ENCODE results near the gene CHST6.

CHST6 gene

DNA sequence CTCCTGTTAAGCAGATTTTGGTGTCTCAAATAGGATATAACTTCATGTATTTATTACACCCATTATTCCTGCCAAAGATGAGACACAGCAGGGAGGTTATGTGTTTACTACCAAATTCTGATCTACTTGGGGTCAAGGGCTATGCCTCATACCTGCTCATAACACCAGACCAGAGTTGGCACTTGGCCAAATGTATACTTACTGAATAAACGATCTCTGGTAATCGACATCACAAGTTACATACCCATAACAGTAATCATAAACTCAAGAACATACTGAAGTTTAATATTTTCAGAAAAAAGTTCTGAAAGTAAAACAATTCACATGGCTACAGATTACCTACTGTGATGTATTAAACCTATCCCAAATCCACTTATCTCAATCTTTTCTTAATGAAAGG lies 33.7 kb downstream of the CHST6 start (continued):
- TF ChIP-seq, protein P1, sequence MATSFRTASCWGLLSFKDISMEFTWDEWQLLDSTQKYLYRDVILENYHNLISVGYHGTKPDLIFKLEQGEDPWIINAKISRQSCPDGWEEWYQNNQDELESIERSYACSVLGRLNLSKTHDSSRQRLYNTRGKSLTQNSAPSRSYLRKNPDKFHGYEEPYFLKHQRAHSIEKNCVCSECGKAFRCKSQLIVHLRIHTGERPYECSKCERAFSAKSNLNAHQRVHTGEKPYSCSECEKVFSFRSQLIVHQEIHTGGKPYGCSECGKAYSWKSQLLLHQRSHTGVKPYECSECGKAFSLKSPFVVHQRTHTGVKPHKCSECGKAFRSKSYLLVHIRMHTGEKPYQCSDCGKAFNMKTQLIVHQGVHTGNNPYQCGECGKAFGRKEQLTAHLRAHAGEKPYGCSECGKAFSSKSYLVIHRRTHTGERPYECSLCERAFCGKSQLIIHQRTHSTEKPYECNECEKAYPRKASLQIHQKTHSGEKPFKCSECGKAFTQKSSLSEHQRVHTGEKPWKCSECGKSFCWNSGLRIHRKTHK (tag by site-specific recombination; IDR thresholded peaks at IDR 0.05), result no peak
- TF ChIP-seq, protein P2, sequence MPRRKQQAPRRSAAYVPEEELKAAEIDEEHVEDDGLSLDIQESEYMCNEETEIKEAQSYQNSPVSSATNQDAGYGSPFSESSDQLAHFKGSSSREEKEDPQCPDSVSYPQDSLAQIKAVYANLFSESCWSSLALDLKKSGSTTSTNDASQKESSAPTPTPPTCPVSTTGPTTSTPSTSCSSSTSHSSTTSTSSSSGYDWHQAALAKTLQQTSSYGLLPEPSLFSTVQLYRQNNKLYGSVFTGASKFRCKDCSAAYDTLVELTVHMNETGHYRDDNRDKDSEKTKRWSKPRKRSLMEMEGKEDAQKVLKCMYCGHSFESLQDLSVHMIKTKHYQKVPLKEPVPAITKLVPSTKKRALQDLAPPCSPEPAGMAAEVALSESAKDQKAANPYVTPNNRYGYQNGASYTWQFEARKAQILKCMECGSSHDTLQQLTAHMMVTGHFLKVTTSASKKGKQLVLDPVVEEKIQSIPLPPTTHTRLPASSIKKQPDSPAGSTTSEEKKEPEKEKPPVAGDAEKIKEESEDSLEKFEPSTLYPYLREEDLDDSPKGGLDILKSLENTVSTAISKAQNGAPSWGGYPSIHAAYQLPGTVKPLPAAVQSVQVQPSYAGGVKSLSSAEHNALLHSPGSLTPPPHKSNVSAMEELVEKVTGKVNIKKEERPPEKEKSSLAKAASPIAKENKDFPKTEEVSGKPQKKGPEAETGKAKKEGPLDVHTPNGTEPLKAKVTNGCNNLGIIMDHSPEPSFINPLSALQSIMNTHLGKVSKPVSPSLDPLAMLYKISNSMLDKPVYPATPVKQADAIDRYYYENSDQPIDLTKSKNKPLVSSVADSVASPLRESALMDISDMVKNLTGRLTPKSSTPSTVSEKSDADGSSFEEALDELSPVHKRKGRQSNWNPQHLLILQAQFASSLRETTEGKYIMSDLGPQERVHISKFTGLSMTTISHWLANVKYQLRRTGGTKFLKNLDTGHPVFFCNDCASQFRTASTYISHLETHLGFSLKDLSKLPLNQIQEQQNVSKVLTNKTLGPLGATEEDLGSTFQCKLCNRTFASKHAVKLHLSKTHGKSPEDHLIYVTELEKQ (tag by site-specific recombination; IDR thresholded peaks at IDR 0.05; ENCODE audit: borderline replicate concordance), result no peak
- TF ChIP-seq KLF10 (tag by site-specific recombination; IDR thresholded peaks at IDR 0.05) (peak; percentile 82), TRIM28 (IDR thresholded peaks at IDR 0.05; ENCODE audit: borderline replicate concordance, low read length) (no peak), ZNF221 (tag by site-specific recombination; IDR thresholded peaks at IDR 0.05; ENCODE audit: borderline replicate concordance) (0 out of 2 replicates have a peak, but pooled peaks have one; percentile 20), ZNF311 (tag by site-specific recombination; IDR thresholded peaks at IDR 0.05; ENCODE audit: borderline replicate concordance) (no peak), MZF1 (tag by site-specific recombination; IDR thresholded peaks at IDR 0.05; ENCODE audit: borderline replicate concordance) (peak; percentile 27; the same call in 1 of the 2 replicates), ZNF112 (tag by site-specific recombination; IDR thresholded peaks at IDR 0.05) (0 out of 2 replicates have a peak, but pooled peaks have one; percentile 41), ZNF37A (tag by site-specific recombination; IDR thresholded peaks at IDR 0.05) (peak; percentile 67), ZNF76 (tag by site-specific recombination; IDR thresholded peaks at IDR 0.05; ENCODE audit: borderline replicate concordance, low read depth) (no peak), ZNF660 (tag by site-specific recombination; IDR thresholded peaks at IDR 0.05) (peak; percentile 78), ZNF2 (tag by site-specific recombination; IDR thresholded peaks at IDR 0.05) (no peak)
- TF ChIP-seq, protein P3, sequence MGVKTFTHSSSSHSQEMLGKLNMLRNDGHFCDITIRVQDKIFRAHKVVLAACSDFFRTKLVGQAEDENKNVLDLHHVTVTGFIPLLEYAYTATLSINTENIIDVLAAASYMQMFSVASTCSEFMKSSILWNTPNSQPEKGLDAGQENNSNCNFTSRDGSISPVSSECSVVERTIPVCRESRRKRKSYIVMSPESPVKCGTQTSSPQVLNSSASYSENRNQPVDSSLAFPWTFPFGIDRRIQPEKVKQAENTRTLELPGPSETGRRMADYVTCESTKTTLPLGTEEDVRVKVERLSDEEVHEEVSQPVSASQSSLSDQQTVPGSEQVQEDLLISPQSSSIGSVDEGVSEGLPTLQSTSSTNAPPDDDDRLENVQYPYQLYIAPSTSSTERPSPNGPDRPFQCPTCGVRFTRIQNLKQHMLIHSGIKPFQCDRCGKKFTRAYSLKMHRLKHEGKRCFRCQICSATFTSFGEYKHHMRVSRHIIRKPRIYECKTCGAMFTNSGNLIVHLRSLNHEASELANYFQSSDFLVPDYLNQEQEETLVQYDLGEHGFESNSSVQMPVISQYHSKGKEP (tag by site-specific recombination; IDR thresholded peaks at IDR 0.05), result peak; percentile 86

DNA sequence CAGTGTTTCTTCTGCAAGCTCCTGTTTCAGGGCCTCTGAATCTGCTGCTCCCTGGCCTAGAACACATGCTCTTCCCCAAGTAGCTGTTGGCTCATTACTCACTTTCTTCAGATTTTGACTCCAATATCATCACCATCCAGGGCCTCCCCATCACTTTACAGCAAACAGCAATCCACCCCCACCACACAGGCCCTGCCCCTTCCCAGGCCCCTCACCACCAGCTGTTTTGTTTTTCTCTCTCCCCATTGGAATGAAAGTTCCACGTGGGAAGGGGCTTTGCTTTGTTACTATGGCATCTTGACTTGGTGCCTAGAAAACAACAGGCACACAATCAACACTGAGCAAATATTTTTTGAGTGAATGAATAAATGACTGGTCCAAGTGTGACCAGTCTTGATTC lies 34.8 kb downstream of the CHST6 start:
- Histone ChIP-seq H3K36me3 (ENCODE audit: control insufficient read depth in 2 of 2, insufficient read depth in 1 of 2, low read length in 2 of 2) (no peaks in the 10 kb centered on the region; a peak in 1 of 3 replicates), H3K9me3 (ENCODE audit: control insufficient read depth, insufficient read depth, low read depth, low read length) (no peaks in the 10 kb centered on the region), H3K27ac (ENCODE audit: extremely low read depth, low read depth, low read length) (no peak overlapping the region), H3K4me1 (ENCODE audit: control insufficient read depth, insufficient read depth, low read length) (peaks cover 29% of the 10 kb centered on the region), H3K4me3 (ENCODE audit: low read depth, low read length) (no peak overlapping the region)
- ChIA-PET CTCF (interaction anchor here (0.9 kb wide), 1 partner anchor 260 kb away, joined by 4 read pairs; no protein-coding TSS in a partner anchor), POLR2A (no interaction called here)
- 0 out of 2 replicates have a peak, but pooled peaks have one; percentile 19 for TF ChIP-seq ZIC2 (tag by site-specific recombination; IDR thresholded peaks at IDR 0.05)
- TF ChIP-seq BCL6B (tag by site-specific recombination; IDR thresholded peaks at IDR 0.05), result no peak

GRCh38 chr16:75459691-75460090 lies 35.5 kb downstream of the CHST6 start:
- CTCF ChIA-PET, result no interaction called here
- POLR2A ChIA-PET, result no interaction called here
- TF ChIP-seq, protein P4, sequence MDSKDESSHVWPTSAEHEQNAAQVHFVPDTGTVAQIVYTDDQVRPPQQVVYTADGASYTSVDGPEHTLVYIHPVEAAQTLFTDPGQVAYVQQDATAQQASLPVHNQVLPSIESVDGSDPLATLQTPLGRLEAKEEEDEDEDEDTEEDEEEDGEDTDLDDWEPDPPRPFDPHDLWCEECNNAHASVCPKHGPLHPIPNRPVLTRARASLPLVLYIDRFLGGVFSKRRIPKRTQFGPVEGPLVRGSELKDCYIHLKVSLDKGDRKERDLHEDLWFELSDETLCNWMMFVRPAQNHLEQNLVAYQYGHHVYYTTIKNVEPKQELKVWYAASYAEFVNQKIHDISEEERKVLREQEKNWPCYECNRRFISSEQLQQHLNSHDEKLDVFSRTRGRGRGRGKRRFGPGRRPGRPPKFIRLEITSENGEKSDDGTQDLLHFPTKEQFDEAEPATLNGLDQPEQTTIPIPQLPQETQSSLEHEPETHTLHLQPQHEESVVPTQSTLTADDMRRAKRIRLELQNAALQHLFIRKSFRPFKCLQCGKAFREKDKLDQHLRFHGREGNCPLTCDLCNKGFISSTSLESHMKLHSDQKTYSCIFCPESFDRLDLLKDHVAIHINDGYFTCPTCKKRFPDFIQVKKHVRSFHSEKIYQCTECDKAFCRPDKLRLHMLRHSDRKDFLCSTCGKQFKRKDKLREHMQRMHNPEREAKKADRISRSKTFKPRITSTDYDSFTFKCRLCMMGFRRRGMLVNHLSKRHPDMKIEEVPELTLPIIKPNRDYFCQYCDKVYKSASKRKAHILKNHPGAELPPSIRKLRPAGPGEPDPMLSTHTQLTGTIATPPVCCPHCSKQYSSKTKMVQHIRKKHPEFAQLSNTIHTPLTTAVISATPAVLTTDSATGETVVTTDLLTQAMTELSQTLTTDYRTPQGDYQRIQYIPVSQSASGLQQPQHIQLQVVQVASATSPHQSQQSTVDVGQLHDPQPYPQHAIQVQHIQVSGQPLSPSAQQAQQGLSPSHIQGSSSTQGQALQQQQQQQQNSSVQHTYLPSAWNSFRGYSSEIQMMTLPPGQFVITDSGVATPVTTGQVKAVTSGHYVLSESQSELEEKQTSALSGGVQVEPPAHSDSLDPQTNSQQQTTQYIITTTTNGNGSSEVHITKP (tag by site-specific recombination; IDR thresholded peaks at IDR 0.05), result peak; percentile 88
- no peak for TF ChIP-seq ZNF555 (tag by site-specific recombination; conservative IDR thresholded peaks at IDR 0.05)
- Histone ChIP-seq H3K4me1 (ENCODE audit: control insufficient read depth, insufficient read depth, low read length) (peaks cover 29% of the 10 kb centered on the region), H3K9me3 (ENCODE audit: control insufficient read depth, insufficient read depth, low read depth, low read length) (no peaks in the 10 kb centered on the region), H3K27ac (ENCODE audit: extremely low read depth, low read depth, low read length) (no peak overlapping the region), H3K4me3 (ENCODE audit: low read depth, low read length) (no peak overlapping the region), H3K36me3 (ENCODE audit: control insufficient read depth in 2 of 2, insufficient read depth in 1 of 2, low read length in 2 of 2) (no peaks in the 10 kb centered on the region; a peak in 1 of 3 replicates)
